HEK293 (cell line): ENCODE results near the gene YIPF1.

Experiments
- CTCF ChIA-PET: fragments of 350-600 bp; formaldehyde crosslinking; extraction: SDS; loops from one replicate; lab custom pipeline; 2021; ENCODE audit warnings: antibody characterized with exemption; lab: Yijun Ruan, JAX
- POLR2A ChIA-PET: fragments of 300-600 bp; formaldehyde crosslinking; extraction: SDS; loops from one replicate; lab custom pipeline; 2020; ENCODE audit warnings: antibody characterized with exemption, inconsistent platforms; lab: Yijun Ruan, JAX
- H3K27ac ChIP-seq: fragments of 200-500 bp; sonication (Bioruptor generic); 2 replicates; pipeline ENCODE4 v1.5.1; 2014; ENCODE audit warnings: low read depth, low read length, control low read depth, inconsistent platforms; ENCODE audit errors: extremely low read depth
- H3K36me3 ChIP-seq, 2 experiments: fragments of 200-500 bp in 1 of 2; sonication (Bioruptor generic) in 1 of 2; 1 replicate in 1 of 2; 2 replicates in 1 of 2; pipeline ENCODE4 v1.5.1; 2014 to 2017; ENCODE audit warnings: inconsistent platforms in 2 of 2, low read length in 2 of 2; ENCODE audit not compliant: control insufficient read depth in 2 of 2, insufficient read depth in 1 of 2
- H3K4me1 ChIP-seq: fragments of 200-500 bp; sonication (Bioruptor generic); 2 replicates; pipeline ENCODE4 v1.5.1; 2014; ENCODE audit warnings: mild to moderate bottlenecking, low read length, inconsistent platforms; ENCODE audit not compliant: control insufficient read depth, insufficient read depth
- H3K4me3 ChIP-seq: 2 replicates; pipeline ENCODE4 v1.5.1; 2011; ENCODE audit warnings: low read depth, mild to moderate bottlenecking, control low read depth, low read length, moderate library complexity
- H3K9me3 ChIP-seq: fragments of 200-500 bp; sonication (Bioruptor generic); 2 replicates; pipeline ENCODE4 v1.5.1; 2014; ENCODE audit warnings: low read depth, low read length, inconsistent platforms; ENCODE audit not compliant: control insufficient read depth, insufficient read depth
- KLF10 ChIP-seq: fragments of 450-650 bp; IDR thresholded peaks from 2 replicates; pipeline ENCODE4 v1.5.1; 2018; ENCODE audit warnings: missing biosample characterization, mild to moderate bottlenecking, missing genetic modification characterization
- MEIS1 ChIP-seq: sonication (generic); formaldehyde crosslinking; IDR thresholded peaks from 2 replicates; pipeline ENCODE4 v1.8.1; 2022; ENCODE audit warnings: missing genetic modification reagents, mild to moderate bottlenecking, borderline replicate concordance
- MZF1 ChIP-seq: fragments of 450-650 bp; formaldehyde crosslinking; IDR thresholded peaks from 2 replicates; pipeline ENCODE4 v1.5.1; 2017; ENCODE audit warnings: missing biosample characterization, missing genetic modification characterization, borderline replicate concordance
- REPIN1 ChIP-seq: fragments of 450-650 bp; formaldehyde crosslinking; IDR thresholded peaks from 2 replicates; pipeline ENCODE4 v1.5.1; 2017; ENCODE audit warnings: missing biosample characterization, missing genetic modification characterization, low read depth
- SCRT2 ChIP-seq: fragments of 450-650 bp; formaldehyde crosslinking; IDR thresholded peaks from 2 replicates; pipeline ENCODE4 v1.5.1; 2016; ENCODE audit warnings: missing biosample characterization, missing genetic modification characterization
- SETDB1 ChIP-seq: IDR thresholded peaks from one replicate; pipeline ENCODE4 v1.6.1; 2017; ENCODE audit warnings: mild to moderate bottlenecking, low read length, moderate library complexity, mixed read lengths; ENCODE audit not compliant: insufficient read length
- TCF7L2 ChIP-seq: IDR thresholded peaks from 2 replicates; pipeline ENCODE4 v1.6.1; 2011; ENCODE audit warnings: low read depth, mild to moderate bottlenecking, inconsistent platforms, low read length, moderate library complexity, borderline replicate concordance
- ZBTB7A ChIP-seq: fragments of 450-650 bp; formaldehyde crosslinking; IDR thresholded peaks from 2 replicates; pipeline ENCODE4 v1.5.1; 2016; ENCODE audit warnings: low read depth, missing biosample characterization, missing genetic modification characterization
- ZNF112 ChIP-seq: fragments of 450-650 bp; formaldehyde crosslinking; IDR thresholded peaks from 2 replicates; pipeline ENCODE4 v1.5.0; 2017; ENCODE audit warnings: missing biosample characterization, missing genetic modification characterization
- ZNF140 ChIP-seq: fragments of 450-650 bp; formaldehyde crosslinking; IDR thresholded peaks from 2 replicates; pipeline ENCODE4 v1.5.1; 2016; ENCODE audit warnings: missing biosample characterization, missing genetic modification characterization
- ZNF155 ChIP-seq: fragments of 450-650 bp; formaldehyde crosslinking; IDR thresholded peaks from 2 replicates; pipeline ENCODE4 v1.5.1; 2016; ENCODE audit warnings: missing biosample characterization, missing genetic modification characterization
- ZNF157 ChIP-seq: fragments of 450-650 bp; formaldehyde crosslinking; IDR thresholded peaks from 2 replicates; pipeline ENCODE4 v1.5.1; 2016; ENCODE audit warnings: missing biosample characterization, missing genetic modification characterization
- ZNF19 ChIP-seq: fragments of 450-650 bp; formaldehyde crosslinking; IDR thresholded peaks from 2 replicates; pipeline ENCODE4; 2016; ENCODE audit warnings: missing biosample characterization, missing genetic modification characterization, low read depth
- ZNF248 ChIP-seq: fragments of 450-650 bp; formaldehyde crosslinking; IDR thresholded peaks from 2 replicates; pipeline ENCODE4 v1.5.1; 2017; ENCODE audit warnings: missing biosample characterization, missing genetic modification characterization
- ZNF266 ChIP-seq: fragments of 450-650 bp; formaldehyde crosslinking; IDR thresholded peaks from 2 replicates; pipeline ENCODE4 v1.5.1; 2016; ENCODE audit warnings: missing biosample characterization, missing genetic modification characterization, low read depth
- ZNF274 ChIP-seq, 2 experiments: fragments of 200-500 bp in 1 of 2; fragments of 450-650 bp in 1 of 2; sonication (Bioruptor generic) in 1 of 2; formaldehyde crosslinking in 1 of 2; IDR thresholded peaks; 2 replicates each; pipeline versions ENCODE4 v1.5.1 to v1.6.1; 2014 to 2016; ENCODE audit warnings: borderline replicate concordance in 1 of 2, inconsistent platforms in 1 of 2, low read length in 1 of 2, missing biosample characterization in 1 of 2, missing genetic modification characterization in 1 of 2
- ZNF433 ChIP-seq: fragments of 450-650 bp; formaldehyde crosslinking; IDR thresholded peaks from 2 replicates; pipeline ENCODE4 v1.5.1; 2016; ENCODE audit warnings: missing biosample characterization, missing genetic modification characterization, low read depth
- ZNF501 ChIP-seq: fragments of 450-650 bp; formaldehyde crosslinking; IDR thresholded peaks from 2 replicates; pipeline ENCODE4 v1.5.1; 2016; ENCODE audit warnings: missing biosample characterization, missing genetic modification characterization
- ZNF585B ChIP-seq: fragments of 450-650 bp; formaldehyde crosslinking; IDR thresholded peaks from 2 replicates; pipeline ENCODE4 v1.5.1; 2016; ENCODE audit warnings: missing biosample characterization, missing genetic modification characterization
- ZNF600 ChIP-seq: fragments of 450-650 bp; formaldehyde crosslinking; IDR thresholded peaks from 2 replicates; pipeline ENCODE4 v1.5.1; 2016; ENCODE audit warnings: missing biosample characterization, missing genetic modification characterization
- ZNF629 ChIP-seq: fragments of 450-650 bp; formaldehyde crosslinking; IDR thresholded peaks from 2 replicates; pipeline ENCODE4 v1.5.1; 2017; ENCODE audit warnings: missing biosample characterization, missing genetic modification characterization
- ZNF777 ChIP-seq: fragments of 450-650 bp; formaldehyde crosslinking; IDR thresholded peaks from 2 replicates; pipeline ENCODE4 v1.5.1; 2017; ENCODE audit warnings: missing biosample characterization, missing genetic modification characterization, borderline replicate concordance
- ZSCAN23 ChIP-seq: fragments of 450-650 bp; formaldehyde crosslinking; IDR thresholded peaks from 2 replicates; pipeline ENCODE4 v1.5.1; 2016; ENCODE audit warnings: missing biosample characterization, missing genetic modification characterization
- TF ChIP-seq, protein P1 (sequence below): fragments of 450-650 bp; formaldehyde crosslinking; IDR thresholded peaks from 2 replicates; pipeline ENCODE4 v1.5.1; 2016; ENCODE audit warnings: missing biosample characterization, missing genetic modification characterization, borderline replicate concordance
- TF ChIP-seq, protein P2 (sequence below): fragments of 450-650 bp; formaldehyde crosslinking; IDR thresholded peaks from 2 replicates; pipeline ENCODE4 v1.5.1; 2016; ENCODE audit warnings: missing biosample characterization, missing genetic modification characterization
- TF ChIP-seq, protein P3 (sequence below): fragments of 450-650 bp; formaldehyde crosslinking; IDR thresholded peaks from 2 replicates; pipeline ENCODE4 v1.5.1; 2016; ENCODE audit warnings: missing biosample characterization, missing genetic modification characterization

The YIPF1 gene

DNA sequence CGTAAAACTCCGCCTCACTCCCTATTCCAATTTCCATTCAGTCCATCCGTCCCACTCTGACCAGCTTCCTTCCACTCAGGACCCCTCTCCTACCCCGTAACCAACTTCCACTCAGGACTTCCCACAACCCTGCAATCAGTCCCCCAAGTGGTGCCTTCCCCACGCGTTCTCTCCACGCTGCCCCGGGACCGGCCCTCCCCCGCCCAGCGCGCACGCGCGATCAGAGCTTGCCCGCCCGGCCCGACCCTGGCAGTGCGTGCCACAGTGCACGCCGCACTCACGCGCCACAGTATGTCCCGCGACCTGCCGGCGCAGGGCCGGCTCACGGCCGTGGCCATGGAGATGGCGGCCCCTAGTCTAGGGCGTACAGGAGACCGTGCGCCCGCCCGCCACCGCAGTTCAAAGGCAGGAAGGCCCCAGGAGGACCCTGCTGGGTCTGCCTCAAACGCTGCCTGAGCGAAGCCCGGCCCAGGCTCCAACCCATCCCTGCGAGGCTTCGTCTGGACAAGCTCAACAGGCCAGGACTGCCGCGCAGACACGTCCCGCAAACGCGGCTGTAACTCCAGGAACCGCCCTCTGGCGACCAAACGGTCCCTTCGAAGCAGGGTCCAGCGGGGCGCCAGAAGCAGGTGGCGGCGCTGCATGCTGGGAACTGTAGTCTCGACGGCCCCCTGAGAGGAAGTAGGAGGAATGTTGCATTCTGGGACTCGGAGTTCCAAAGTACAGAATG lies 51.5 kb downstream of the YIPF1 start, which contains the start of gene NDC1 (continued):
- peak; percentile 98 for TF ChIP-seq SCRT2
- TF ChIP-seq KLF10 (tag by site-specific recombination): peak; percentile 46; the same call in 1 of the 2 replicates
- TF ChIP-seq, protein P1, sequence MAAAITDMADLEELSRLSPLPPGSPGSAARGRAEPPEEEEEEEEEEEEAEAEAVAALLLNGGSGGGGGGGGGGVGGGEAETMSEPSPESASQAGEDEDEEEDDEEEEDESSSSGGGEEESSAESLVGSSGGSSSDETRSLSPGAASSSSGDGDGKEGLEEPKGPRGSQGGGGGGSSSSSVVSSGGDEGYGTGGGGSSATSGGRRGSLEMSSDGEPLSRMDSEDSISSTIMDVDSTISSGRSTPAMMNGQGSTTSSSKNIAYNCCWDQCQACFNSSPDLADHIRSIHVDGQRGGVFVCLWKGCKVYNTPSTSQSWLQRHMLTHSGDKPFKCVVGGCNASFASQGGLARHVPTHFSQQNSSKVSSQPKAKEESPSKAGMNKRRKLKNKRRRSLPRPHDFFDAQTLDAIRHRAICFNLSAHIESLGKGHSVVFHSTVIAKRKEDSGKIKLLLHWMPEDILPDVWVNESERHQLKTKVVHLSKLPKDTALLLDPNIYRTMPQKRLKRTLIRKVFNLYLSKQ (tag by site-specific recombination): no peak
- TF ChIP-seq ZNF248 (tag by site-specific recombination): no peak
- TF ChIP-seq, protein P2, sequence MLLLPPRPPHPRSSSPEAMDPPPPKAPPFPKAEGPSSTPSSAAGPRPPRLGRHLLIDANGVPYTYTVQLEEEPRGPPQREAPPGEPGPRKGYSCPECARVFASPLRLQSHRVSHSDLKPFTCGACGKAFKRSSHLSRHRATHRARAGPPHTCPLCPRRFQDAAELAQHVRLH (tag by site-specific recombination): peak; percentile 66; the same call in 1 of the 2 replicates
- TF ChIP-seq ZNF777: no peak
- peak; percentile 99 for TF ChIP-seq ZNF501 (tag by site-specific recombination)
- TF ChIP-seq SETDB1: no peak
- TF ChIP-seq ZNF19 (tag by site-specific recombination): no peak
- TF ChIP-seq ZNF266 (tag by site-specific recombination): 0 out of 2 replicates have a peak, but pooled peaks have one; percentile 39
- peak; percentile 90 for TF ChIP-seq ZBTB7A (tag by site-specific recombination)
- TF ChIP-seq ZNF433 (tag by site-specific recombination): no peak

DNA sequence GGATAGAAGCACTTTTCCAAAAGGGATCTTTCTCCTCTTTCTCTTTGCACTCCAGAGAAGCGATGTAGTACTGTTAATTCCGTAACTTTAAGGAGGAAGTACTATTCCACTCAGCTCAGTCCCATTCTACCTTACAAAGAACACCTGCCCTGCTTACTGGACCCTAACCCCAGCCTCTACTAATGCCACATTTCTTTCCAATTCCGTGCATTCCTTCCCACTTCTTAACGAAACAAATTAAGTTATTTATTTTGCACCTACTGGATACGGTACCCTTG lies 52.0 kb downstream of the YIPF1 start:
- Histone ChIP-seq H3K36me3 (peaks cover 7 to 10% of the 10 kb centered on the region in 2 experiments; a peak in 2 of 3 replicates), H3K4me1 (no peaks in the 10 kb centered on the region), H3K27ac (peak overlapping the region; percentile 99), H3K4me3 (peak overlapping the region; percentile 92)
- CTCF ChIA-PET: interaction anchor here (0.6 to 1.4 kb wide), 4 partner anchors 102 to 414 kb away, joined by 3 to 4 read pairs (median 4); no protein-coding TSS in a partner anchor
- POLR2A ChIA-PET: interaction anchor here (1.3 to 1.4 kb wide), 2 partner anchors 10 to 108 kb away, joined by 4 to 5 read pairs; partner anchors contain the start of gene IFT25
- TF ChIP-seq TCF7L2 (no peak), ZNF600 (tag by site-specific recombination) (peak; percentile 9), ZNF112 (tag by site-specific recombination) (no peak), MZF1 (tag by site-specific recombination) (0 out of 2 replicates have a peak, but pooled peaks have one; percentile 14), ZNF585B (tag by site-specific recombination) (peak; percentile 16; the same call in 1 of the 2 replicates), ZNF155 (tag by site-specific recombination) (no peak), REPIN1 (0 out of 2 replicates have a peak, but pooled peaks have one; percentile 8), ZNF629 (no peak), ZNF274 (IDR thresholded peaks at IDR 0.05; ENCODE audit: low read length) (no peak), ZNF274 (tag by site-specific recombination; IDR thresholded peaks at IDR 0.05; ENCODE audit: borderline replicate concordance) (0 out of 2 replicates have a peak, but pooled peaks have one; percentile 47), ZSCAN23 (tag by site-specific recombination) (0 out of 2 replicates have a peak, but pooled peaks have one; percentile 16), ZNF157 (tag by site-specific recombination) (no peak), ZNF140 (peak; percentile 53), MEIS1 (CRISPR knock-in tag) (no peak)
- TF ChIP-seq, protein P3, sequence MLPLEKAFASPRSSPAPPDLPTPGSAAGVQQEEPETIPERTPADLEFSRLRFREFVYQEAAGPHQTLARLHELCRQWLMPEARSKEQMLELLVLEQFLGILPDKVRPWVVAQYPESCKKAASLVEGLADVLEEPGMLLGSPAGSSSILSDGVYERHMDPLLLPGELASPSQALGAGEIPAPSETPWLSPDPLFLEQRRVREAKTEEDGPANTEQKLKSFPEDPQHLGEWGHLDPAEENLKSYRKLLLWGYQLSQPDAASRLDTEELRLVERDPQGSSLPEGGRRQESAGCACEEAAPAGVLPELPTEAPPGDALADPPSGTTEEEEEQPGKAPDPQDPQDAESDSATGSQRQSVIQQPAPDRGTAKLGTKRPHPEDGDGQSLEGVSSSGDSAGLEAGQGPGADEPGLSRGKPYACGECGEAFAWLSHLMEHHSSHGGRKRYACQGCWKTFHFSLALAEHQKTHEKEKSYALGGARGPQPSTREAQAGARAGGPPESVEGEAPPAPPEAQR: no peak
- TF ChIP-seq, all 188 proteins: peak for 7
- H3K9me3 ChIP-seq: no peaks in the 10 kb centered on the region
